H9 (cell line): ENCODE measurements around the gene CYB5A. TPM values are rescaled to one million over a fixed set of nuclear protein-coding genes. Genes with fewer than 3 reads are reported as not detected.

ENCODE experiments used
- DNase-seq: peaks from one replicate; pipeline ENCODE4 v3.0.0-alpha.2; 2017
- H2AFZ ChIP-seq: one replicate; pipeline ENCODE4 v1.6.1; 2013; ENCODE audit warnings: mild to moderate bottlenecking, low read length, control low read depth, moderate library complexity
- H2AK5ac ChIP-seq: 2 replicates; pipeline ENCODE4 v1.6.1; 2013; ENCODE audit warnings: low read length, control low read depth, mixed read lengths; ENCODE audit not compliant: insufficient read length
- H2BK120ac ChIP-seq: one replicate; pipeline ENCODE4 v1.6.1; 2013; ENCODE audit warnings: low read depth, mild to moderate bottlenecking, low read length, control low read depth, inconsistent platforms; ENCODE audit not compliant: poor library complexity, severe bottlenecking
- H2BK12ac ChIP-seq: 2 replicates; pipeline ENCODE4 v1.6.1; 2013; ENCODE audit warnings: low read length, control low read depth, mixed read lengths, low read depth; ENCODE audit not compliant: insufficient read length
- H2BK15ac ChIP-seq: 2 replicates; pipeline ENCODE4 v1.6.1; 2013; ENCODE audit warnings: low read depth, low read length, control low read depth
- H2BK20ac ChIP-seq: one replicate; pipeline ENCODE4 v1.6.1; 2013; ENCODE audit warnings: low read depth, mild to moderate bottlenecking, low read length, control low read depth, inconsistent platforms; ENCODE audit not compliant: poor library complexity, severe bottlenecking
- H2BK5ac ChIP-seq: 2 replicates; pipeline ENCODE4 v1.6.1; 2013; ENCODE audit warnings: low read length, control low read depth, mixed read lengths; ENCODE audit not compliant: insufficient read length
- H3K14ac ChIP-seq: 2 replicates; pipeline ENCODE4 v1.6.1; 2013; ENCODE audit warnings: low read length, control low read depth; ENCODE audit not compliant: insufficient read depth
- H3K18ac ChIP-seq: 2 replicates; pipeline ENCODE4 v1.6.1; 2013; ENCODE audit warnings: low read depth, mild to moderate bottlenecking, mixed read lengths, low read length, control low read depth; ENCODE audit not compliant: insufficient read length
- H3K23ac ChIP-seq: 2 replicates; pipeline ENCODE4 v1.6.1; 2013; ENCODE audit warnings: low read length, control low read depth, mixed read lengths, low read depth; ENCODE audit not compliant: insufficient read length
- H3K23me2 ChIP-seq: 2 replicates; pipeline ENCODE4 v1.6.1; 2013; ENCODE audit warnings: low read depth, mild to moderate bottlenecking, mixed read lengths, low read length, control low read depth; ENCODE audit not compliant: insufficient read length, poor library complexity, severe bottlenecking
- H3K27ac ChIP-seq: 2 replicates; pipeline ENCODE4 v1.5.1; 2013; ENCODE audit warnings: low read length, control low read depth, mixed read lengths, low read depth; ENCODE audit not compliant: insufficient read length
- H3K27me3 ChIP-seq: 2 replicates; pipeline ENCODE4 v1.6.1; 2013; ENCODE audit warnings: low read length, control low read depth, inconsistent platforms; ENCODE audit not compliant: insufficient read depth
- H3K4ac ChIP-seq: 2 replicates; pipeline ENCODE4 v1.6.1; 2013; ENCODE audit warnings: low read depth, mild to moderate bottlenecking, control low read depth, inconsistent platforms, low read length, moderate library complexity
- H3K4me1 ChIP-seq: 2 replicates; pipeline ENCODE4 v1.6.1; 2013; ENCODE audit warnings: low read length, control low read depth, inconsistent platforms; ENCODE audit not compliant: insufficient read depth
- H3K4me2 ChIP-seq: 2 replicates; pipeline ENCODE4 v1.6.1; 2013; ENCODE audit warnings: low read length, control low read depth, mixed read lengths; ENCODE audit not compliant: insufficient read length, insufficient read depth
- H3K56ac ChIP-seq: 2 replicates; pipeline ENCODE4 v1.6.1; 2013; ENCODE audit warnings: low read depth, mild to moderate bottlenecking, mixed read lengths, low read length, control low read depth; ENCODE audit not compliant: insufficient read length
- H3K79me1 ChIP-seq: 2 replicates; pipeline ENCODE4 v1.6.1; 2013; ENCODE audit warnings: low read depth, mild to moderate bottlenecking, moderate library complexity, low read length, control low read depth, inconsistent platforms; ENCODE audit not compliant: insufficient read depth, poor library complexity, severe bottlenecking
- H3K79me2 ChIP-seq: 2 replicates; pipeline ENCODE4 v1.6.1; 2013; ENCODE audit warnings: low read length, control low read depth, inconsistent platforms; ENCODE audit not compliant: insufficient read depth
- H3K9ac ChIP-seq: 2 replicates; pipeline ENCODE4 v1.6.1; 2013; ENCODE audit warnings: low read length, control low read depth, mixed read lengths; ENCODE audit not compliant: insufficient read length; ENCODE audit errors: extremely low read depth
- H3K9me3 ChIP-seq: one replicate; pipeline ENCODE4 v1.6.1; 2013; ENCODE audit warnings: low read depth, low read length, inconsistent platforms; ENCODE audit not compliant: control insufficient read depth
- H3T11ph ChIP-seq: one replicate; pipeline ENCODE4 v1.6.1; 2013; ENCODE audit warnings: mild to moderate bottlenecking, low read length, control low read depth, inconsistent platforms
- H4K20me1 ChIP-seq: one replicate; pipeline ENCODE4 v1.6.1; 2013; ENCODE audit not compliant: control insufficient read depth, insufficient read length, insufficient read depth
- H4K5ac ChIP-seq: 2 replicates; pipeline ENCODE4 v1.6.1; 2013; ENCODE audit warnings: low read depth, mild to moderate bottlenecking, mixed read lengths, low read length, control low read depth; ENCODE audit not compliant: insufficient read length
- H4K8ac ChIP-seq: replicated peaks from 2 replicates; pipeline ENCODE4 v1.6.1; 2013; ENCODE audit warnings: low read length, control low read depth, mixed read lengths, low read depth; ENCODE audit not compliant: insufficient read length
- H4K91ac ChIP-seq: 2 replicates; pipeline ENCODE4 v1.6.1; 2013; ENCODE audit warnings: low read depth, mild to moderate bottlenecking, moderate library complexity, mixed read lengths, low read length, control low read depth; ENCODE audit not compliant: insufficient read length
- H3K27ac Mint-ChIP-seq, 3 experiments: 2 replicates in 2 of 3; 3 replicates in 1 of 3; pipeline ENCODE4 v1.8.0; 2020 to 2021; ENCODE audit warnings: mixed read lengths in 3 of 3, mild to moderate bottlenecking in 1 of 3, moderate library complexity in 1 of 3
- H3K27me3 Mint-ChIP-seq: 2 replicates; pipeline ENCODE4 v1.8.0; 2021; ENCODE audit warnings: low read depth, mild to moderate bottlenecking, moderate library complexity, mixed read lengths
- H3K36me3 Mint-ChIP-seq, 3 experiments: 2 replicates in 2 of 3; 3 replicates in 1 of 3; pipeline ENCODE4 v1.8.0; 2020 to 2021; ENCODE audit warnings: low read depth in 3 of 3, mixed read lengths in 3 of 3; ENCODE audit not compliant: insufficient read depth in 1 of 3
- H3K4me1 Mint-ChIP-seq, 2 experiments: 2 replicates each; pipeline ENCODE4 v1.8.0; 2020; ENCODE audit warnings: mixed read lengths in 2 of 2
- H3K4me3 Mint-ChIP-seq, 2 experiments: 2 replicates in 1 of 2; 3 replicates in 1 of 2; pipeline ENCODE4 v1.8.0; 2020 to 2021; ENCODE audit warnings: mild to moderate bottlenecking in 2 of 2, mixed read lengths in 2 of 2, moderate library complexity in 1 of 2
- H3K9me3 Mint-ChIP-seq, 2 experiments: 2 replicates in 1 of 2; 3 replicates in 1 of 2; pipeline ENCODE4 v1.8.0; 2020; ENCODE audit warnings: mild to moderate bottlenecking in 2 of 2, mixed read lengths in 2 of 2, moderate library complexity in 1 of 2
- WGBS: extraction: QIAGEN DNeasy Blood & Tissue Kit; methylation state at CpG from one replicate; pipeline ENCODE4 v1.1.7; 2013; ENCODE audit warnings: missing lambda C conversion rate, low lambda C conversion rate, mixed read lengths; ENCODE audit not compliant: insufficient read length; ENCODE audit errors: extremely low coverage; 5-methylcytosine and 5-hydroxymethylcytosine counted together
- total RNA-seq: library from RNA; stranded (reverse); gene quantifications from 2 replicates; pipeline ENCODE4 v1.2.1, GENCODE V29; 2021
- TF ChIP-seq, protein P1 (sequence below): fragments of 200-600 bp; sonication (generic); conservative IDR thresholded peaks from 3 replicates; pipeline ENCODE4 v1.8.0; 2021; ENCODE audit warnings: antibody characterized with exemption, mild to moderate bottlenecking

The CYB5A gene
- total RNA-seq, 1 experiment from 2014 or later = 93.2 TPM

DNA sequence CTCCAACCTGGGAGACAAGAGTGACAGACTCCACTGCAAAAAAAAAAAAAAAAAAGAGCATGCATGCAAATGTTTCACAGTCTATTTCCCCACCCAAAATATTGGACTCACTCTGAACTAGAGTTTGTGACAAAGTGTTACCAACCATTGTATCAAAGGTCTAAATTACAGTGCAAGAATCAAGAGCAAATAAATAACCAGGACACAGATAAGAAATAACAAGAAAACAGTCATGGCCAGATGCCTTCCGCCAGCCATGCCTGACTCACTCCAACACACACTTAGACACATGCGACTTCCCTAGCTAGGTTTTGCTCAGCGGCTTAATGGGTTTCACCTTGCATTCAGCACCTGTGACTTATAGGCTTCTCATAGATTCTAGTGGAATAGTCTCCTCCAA lies 62.8 kb downstream of the CYB5A start:
- Histone ChIP-seq H3K27me3 (no peaks in the 10 kb centered on the region), H4K8ac (no peak overlapping the region), H3K9ac (no peak overlapping the region), H3K56ac (no peak overlapping the region), H4K91ac (no peak overlapping the region), H3K79me1 (no peaks in the 10 kb centered on the region), H2BK5ac (no peak overlapping the region), H3T11ph (no peak overlapping the region), H2BK15ac (no peak overlapping the region), H2BK120ac (no peak overlapping the region), H4K20me1 (no peaks in the 10 kb centered on the region), H2AK5ac (no peak overlapping the region), H2BK12ac (no peak overlapping the region), H3K4me1 (no peaks in the 10 kb centered on the region), H3K27ac (no peak overlapping the region), H3K4ac (no peak overlapping the region), H3K23ac (no peak overlapping the region), H3K18ac (no peak overlapping the region), H2BK20ac (no peak overlapping the region), H3K4me2 (no peak overlapping the region), H4K5ac (no peak overlapping the region), H3K23me2 (no peaks in the 10 kb centered on the region), H3K9me3 (no peaks in the 10 kb centered on the region), H2AFZ (no peak overlapping the region), H3K79me2 (no peaks in the 10 kb centered on the region), H3K14ac (no peak overlapping the region)
- H3K27ac Mint-ChIP-seq = no peak overlapping the region
- H3K36me3 Mint-ChIP-seq = no peaks in the 10 kb centered on the region
- H3K4me1 Mint-ChIP-seq = no peaks in the 10 kb centered on the region
- H3K27me3 Mint-ChIP-seq = no peaks in the 10 kb centered on the region
- TF ChIP-seq, protein P1, sequence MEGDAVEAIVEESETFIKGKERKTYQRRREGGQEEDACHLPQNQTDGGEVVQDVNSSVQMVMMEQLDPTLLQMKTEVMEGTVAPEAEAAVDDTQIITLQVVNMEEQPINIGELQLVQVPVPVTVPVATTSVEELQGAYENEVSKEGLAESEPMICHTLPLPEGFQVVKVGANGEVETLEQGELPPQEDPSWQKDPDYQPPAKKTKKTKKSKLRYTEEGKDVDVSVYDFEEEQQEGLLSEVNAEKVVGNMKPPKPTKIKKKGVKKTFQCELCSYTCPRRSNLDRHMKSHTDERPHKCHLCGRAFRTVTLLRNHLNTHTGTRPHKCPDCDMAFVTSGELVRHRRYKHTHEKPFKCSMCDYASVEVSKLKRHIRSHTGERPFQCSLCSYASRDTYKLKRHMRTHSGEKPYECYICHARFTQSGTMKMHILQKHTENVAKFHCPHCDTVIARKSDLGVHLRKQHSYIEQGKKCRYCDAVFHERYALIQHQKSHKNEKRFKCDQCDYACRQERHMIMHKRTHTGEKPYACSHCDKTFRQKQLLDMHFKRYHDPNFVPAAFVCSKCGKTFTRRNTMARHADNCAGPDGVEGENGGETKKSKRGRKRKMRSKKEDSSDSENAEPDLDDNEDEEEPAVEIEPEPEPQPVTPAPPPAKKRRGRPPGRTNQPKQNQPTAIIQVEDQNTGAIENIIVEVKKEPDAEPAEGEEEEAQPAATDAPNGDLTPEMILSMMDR = no peak
- DNase-seq = no peak
- H3K4me3 Mint-ChIP-seq = no peak overlapping the region
- no CpG with 5 or more reads among the region's 3 CpGs for WGBS
- H3K9me3 Mint-ChIP-seq = no peaks in the 10 kb centered on the region
